Transverse colon (tissue), 4 donors: ENCODE results near the gene HS3ST4. TPM values are rescaled to one million over a fixed set of nuclear protein-coding genes. Genes with fewer than 3 reads are reported as not detected.

Source experiments
- DNase-seq: peaks from one replicate; pipeline ENCODE4 v3.0.0-alpha.2; 2019
- H3K27ac ChIP-seq, 4 donors: fragments of 200-600 bp; sonication (generic); 2 replicates each; pipeline ENCODE4 v1.5.1; 2016 to 2018; ENCODE audit warnings: inconsistent platforms in 4 of 4
- H3K27me3 ChIP-seq: fragments of 200-600 bp; sonication (generic); 2 replicates; pipeline ENCODE4 v1.5.1; 2017; ENCODE audit warnings: inconsistent platforms
- H3K36me3 ChIP-seq, 4 donors: fragments of 200-600 bp; sonication (generic); 2 replicates each; pipeline ENCODE4 v1.5.1; 2017 to 2019; ENCODE audit warnings: inconsistent platforms in 4 of 4
- H3K4me1 ChIP-seq, 4 donors: fragments of 200-600 bp; sonication (generic); 2 replicates each; pipeline ENCODE4 v1.5.1; 2017 to 2020; ENCODE audit warnings: inconsistent platforms in 4 of 4
- H3K4me3 ChIP-seq, 4 donors: fragments of 200-600 bp; sonication (generic); 1 replicate in 1 of 4; 2 replicates in 3 of 4; pipeline versions ENCODE4 v1.5.1 to v1.6.1; 2017 to 2019; ENCODE audit warnings: inconsistent platforms in 4 of 4
- H3K9me3 ChIP-seq, 2 donors: fragments of 200-600 bp; sonication (generic); 2 replicates each; pipeline ENCODE4 v1.5.1; 2017 to 2019; ENCODE audit warnings: inconsistent platforms in 2 of 2
- EP300 ChIP-seq: sonication (generic); formaldehyde crosslinking; IDR thresholded peaks from one replicate; pipeline ENCODE4 v1.6.1; 2017; ENCODE audit warnings: antibody characterized with exemption, low read depth
- POLR2A ChIP-seq: fragments of 450-650 bp; IDR thresholded peaks from one replicate; pipeline ENCODE4 v1.6.1; 2016; ENCODE audit warnings: antibody characterized with exemption, mild to moderate bottlenecking, moderate library complexity
- POLR2AphosphoS5 ChIP-seq, 3 donors: sonication (generic); formaldehyde crosslinking; IDR thresholded peaks; one replicate each; pipeline ENCODE4 v1.6.1; 2016; ENCODE audit warnings: antibody characterized with exemption in 3 of 3
- WGBS, 2 donors: methylation state at CpG; one replicate each; pipeline ENCODE4 v1.1.5; 2018; ENCODE audit warnings: low coverage in 1 of 2; 5-methylcytosine and 5-hydroxymethylcytosine counted together
- in situ Hi-C, 4 donors: fragments of 200-750 bp; cut with MboI; loops; one replicate each; pipeline versions ENCODE4 v1.15.0 to v1.15.1; 2017; ENCODE audit warnings: low sequenced_read_pairs in 3 of 4, low pct_ligation_motif_present in 1 of 4, low pct_unique_long_range_greater_than_20kb in 1 of 4
- intact Hi-C: fragments of 100-400 bp; cut with DNase I; formaldehyde crosslinking; loops from one replicate; pipeline ENCODE4 v1.15.1; 2023; ENCODE audit warnings: low total_unique reads
- total RNA-seq, 4 donors: library from RNA; depleted of rRNA; stranded (reverse); fragments of >200 nt; gene quantifications; one replicate each; pipeline ENCODE4 v1.1.0, GENCODE V29; 2016
- TF ChIP-seq, protein P1 (sequence below), 5 experiments: fragments of 200-600 bp in 3 of 5; fragments of 450-650 bp in 2 of 5; sonication (generic) in 3 of 5; IDR thresholded peaks; 1 replicate in 2 of 5; 2 replicates in 3 of 5; pipeline ENCODE4 v1.5.1; 2016 to 2017; ENCODE audit warnings: antibody characterized with exemption in 5 of 5, inconsistent platforms in 3 of 5, mild to moderate bottlenecking in 2 of 5, moderate library complexity in 1 of 5

Gene HS3ST4
- total RNA-seq, 4 donors from 2014 or later: not detected

DNA sequence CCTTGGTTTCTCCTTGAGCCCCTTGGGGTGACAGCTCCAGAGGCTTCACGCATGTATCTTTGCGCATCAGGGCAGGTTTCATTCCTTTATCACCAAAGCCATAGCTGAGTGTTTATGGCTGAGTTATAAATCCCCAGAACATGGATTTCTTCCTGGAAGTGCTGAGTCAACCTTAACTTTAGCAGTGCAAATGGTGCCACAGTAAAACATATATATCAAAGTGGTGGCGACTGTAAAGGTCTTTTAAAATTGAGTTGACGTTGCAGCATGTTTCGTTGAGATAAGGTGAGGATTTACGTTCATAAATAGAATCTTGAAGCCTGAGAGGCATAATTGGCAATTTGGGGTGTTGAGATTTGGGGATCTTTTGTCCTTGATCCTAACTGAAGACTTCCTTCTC lies 214.1 kb downstream of the HS3ST4 start:
- intact Hi-C loops: no loop called here
- H3K27me3 ChIP-seq: no peaks in the 10 kb centered on the region
- WGBS, 2 donors: 58 to 62% methylated on average over 4 to 6 of the region's 6 CpGs
- H3K4me3 ChIP-seq: no peak overlapping the region
- no peak for DNase-seq
- in situ Hi-C loops: no loop called here
- H3K4me1 ChIP-seq: no peaks in the 10 kb centered on the region
- no peak overlapping the region for H3K27ac ChIP-seq
- H3K36me3 ChIP-seq: no peaks in the 10 kb centered on the region
- TF ChIP-seq, protein P1, sequence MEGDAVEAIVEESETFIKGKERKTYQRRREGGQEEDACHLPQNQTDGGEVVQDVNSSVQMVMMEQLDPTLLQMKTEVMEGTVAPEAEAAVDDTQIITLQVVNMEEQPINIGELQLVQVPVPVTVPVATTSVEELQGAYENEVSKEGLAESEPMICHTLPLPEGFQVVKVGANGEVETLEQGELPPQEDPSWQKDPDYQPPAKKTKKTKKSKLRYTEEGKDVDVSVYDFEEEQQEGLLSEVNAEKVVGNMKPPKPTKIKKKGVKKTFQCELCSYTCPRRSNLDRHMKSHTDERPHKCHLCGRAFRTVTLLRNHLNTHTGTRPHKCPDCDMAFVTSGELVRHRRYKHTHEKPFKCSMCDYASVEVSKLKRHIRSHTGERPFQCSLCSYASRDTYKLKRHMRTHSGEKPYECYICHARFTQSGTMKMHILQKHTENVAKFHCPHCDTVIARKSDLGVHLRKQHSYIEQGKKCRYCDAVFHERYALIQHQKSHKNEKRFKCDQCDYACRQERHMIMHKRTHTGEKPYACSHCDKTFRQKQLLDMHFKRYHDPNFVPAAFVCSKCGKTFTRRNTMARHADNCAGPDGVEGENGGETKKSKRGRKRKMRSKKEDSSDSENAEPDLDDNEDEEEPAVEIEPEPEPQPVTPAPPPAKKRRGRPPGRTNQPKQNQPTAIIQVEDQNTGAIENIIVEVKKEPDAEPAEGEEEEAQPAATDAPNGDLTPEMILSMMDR (IDR thresholded peaks at IDR 0.05): no peak
- TF ChIP-seq EP300: no peak
- TF ChIP-seq POLR2A: no peak
- no peak for TF ChIP-seq POLR2AphosphoS5 (IDR thresholded peaks at IDR 0.05)
- H3K9me3 ChIP-seq: no peaks in the 10 kb centered on the region

DNA sequence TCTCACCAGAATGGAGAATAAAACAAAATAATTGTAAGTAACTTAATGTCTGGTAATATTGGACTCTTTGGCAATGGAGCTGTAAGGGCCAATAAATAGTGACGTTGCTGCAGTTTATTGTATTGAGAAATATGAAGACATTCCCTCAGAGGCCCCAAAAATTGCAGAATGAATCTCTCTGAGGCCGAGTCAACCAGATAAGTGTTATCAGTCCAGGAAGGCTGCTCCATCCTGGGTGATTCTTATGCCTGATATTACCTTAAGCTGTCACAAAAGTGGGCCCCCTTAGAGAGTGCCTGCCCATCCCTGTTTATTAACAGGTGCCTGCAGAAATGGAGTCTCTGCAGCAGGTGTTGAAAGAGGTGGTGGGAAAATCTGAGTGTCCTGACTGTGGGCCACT lies 219.2 kb downstream of the HS3ST4 start:
- no peak for DNase-seq
- Histone ChIP-seq H3K9me3 (no peaks in the 10 kb centered on the region), H3K4me1 (no peaks in the 10 kb centered on the region), H3K27ac (no peak overlapping the region), H3K36me3 (no peaks in the 10 kb centered on the region), H3K27me3 (no peaks in the 10 kb centered on the region), H3K4me3 (no peak overlapping the region)
- in situ Hi-C loops: no loop called here
- intact Hi-C loops: no loop called here
- no peak for TF ChIP-seq POLR2A
- TF ChIP-seq POLR2AphosphoS5 (IDR thresholded peaks at IDR 0.05): no peak
- TF ChIP-seq, protein P1 (IDR thresholded peaks at IDR 0.05): no peak
- TF ChIP-seq EP300: no peak
- WGBS, 2 donors: 36 to 54% methylated on average over 2 of the region's 2 CpGs

DNA sequence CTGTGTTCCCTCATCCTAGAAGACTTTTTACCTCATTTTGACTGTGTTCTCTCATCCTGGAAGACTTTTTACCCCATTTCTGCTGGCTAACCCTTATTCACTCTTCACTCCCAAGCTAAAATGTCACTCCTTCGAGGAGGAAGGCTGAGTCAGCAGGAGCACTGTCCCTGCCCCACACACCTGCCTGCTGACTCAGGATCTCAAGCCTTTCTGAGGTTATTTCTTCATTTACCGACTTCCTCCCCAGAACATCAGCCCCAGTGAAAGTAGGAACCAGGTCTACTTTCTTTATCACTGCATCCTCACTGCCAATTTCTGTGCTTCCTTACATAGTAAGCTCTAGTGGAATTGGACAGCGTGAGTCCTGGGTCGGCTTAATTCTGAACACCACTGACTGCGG lies 220.6 kb downstream of the HS3ST4 start:
- no peaks in the 10 kb centered on the region for H3K4me1 ChIP-seq
- no peak overlapping the region for H3K4me3 ChIP-seq
- in situ Hi-C loops (no loop called here), intact Hi-C loops (no loop called here)
- WGBS, 2 donors: 40 to 65% methylated on average over 2 to 5 of the region's 5 CpGs
- H3K9me3 ChIP-seq: no peaks in the 10 kb centered on the region
- no peak overlapping the region for H3K27ac ChIP-seq
- H3K27me3 ChIP-seq: no peaks in the 10 kb centered on the region
- TF ChIP-seq POLR2AphosphoS5 (IDR thresholded peaks at IDR 0.05): no peak
- TF ChIP-seq POLR2A: no peak
- TF ChIP-seq, protein P1 (IDR thresholded peaks at IDR 0.05): no peak
- no peak for TF ChIP-seq EP300
- H3K36me3 ChIP-seq: no peaks in the 10 kb centered on the region
- DNase-seq: no peak

DNA sequence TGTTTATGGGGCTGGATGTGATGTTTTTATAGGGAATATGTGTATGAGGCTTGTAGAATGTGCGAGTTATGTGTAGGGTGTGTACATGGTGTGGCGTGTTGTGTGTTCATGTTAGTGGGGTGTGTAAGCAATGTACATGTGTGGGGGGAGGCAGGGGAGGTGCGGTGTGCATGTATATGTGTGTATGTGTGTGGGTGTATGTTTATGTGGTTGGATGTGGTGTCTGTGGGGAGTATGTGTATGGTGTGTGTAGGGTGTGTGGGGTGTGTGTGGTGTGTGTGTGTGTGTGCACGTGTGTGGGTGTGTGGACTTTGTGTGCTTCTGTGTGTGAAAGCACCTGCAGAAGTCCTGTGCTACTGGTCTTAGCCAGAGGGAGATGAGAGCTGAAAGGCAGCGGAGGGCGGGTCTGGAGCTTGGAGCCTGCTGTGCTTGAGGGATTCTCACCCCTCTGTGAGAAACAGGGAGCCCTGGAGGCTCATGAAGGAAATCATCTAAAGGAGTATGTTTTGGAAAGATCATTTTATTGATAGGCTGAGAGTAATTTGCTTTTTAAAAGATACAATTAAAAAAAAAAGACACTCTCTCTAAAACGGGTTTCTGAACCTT lies 222.7 kb downstream of the HS3ST4 start:
- 77 to 88% methylated on average over 5 to 7 of the region's 7 CpGs for WGBS, 2 donors
- H3K27ac ChIP-seq: no peak overlapping the region
- no peaks in the 10 kb centered on the region for H3K27me3 ChIP-seq
- no peak overlapping the region for H3K4me3 ChIP-seq
- DNase-seq: no peak
- H3K36me3 ChIP-seq: no peaks in the 10 kb centered on the region
- no peaks in the 10 kb centered on the region for H3K4me1 ChIP-seq
- no peaks in the 10 kb centered on the region for H3K9me3 ChIP-seq
- in situ Hi-C loops: no loop called here
- TF ChIP-seq POLR2AphosphoS5 (IDR thresholded peaks at IDR 0.05): no peak
- TF ChIP-seq, protein P1 (IDR thresholded peaks at IDR 0.05): no peak
- TF ChIP-seq POLR2A: no peak
- TF ChIP-seq EP300: no peak
- intact Hi-C loops: no loop called here
